Heart right ventricle (tissue), 16 donors: ENCODE data around the gene BABAM2. TPM values are rescaled to one million over a fixed set of nuclear protein-coding genes. Genes with fewer than 3 reads are reported as not detected.
A peak's percentile ranks its signal among the peaks of the same experiment; 100 is the strongest.

ENCODE experiments used
- ATAC-seq, 8 donors: fragments of 200-7000 bp; cut with Tn5 transposase; one replicate each; pipeline ENCODE4 v1.9.1; 2020; ENCODE audit warnings: mild to moderate bottlenecking in 8 of 8, moderate library complexity in 8 of 8, moderate number of reproducible peaks in 1 of 8
- DNase-seq, 2 donors: peaks; one replicate each; pipeline ENCODE4 v3.0.0-alpha.2; 2020
- H3K27ac ChIP-seq, 10 donors: fragments of 200-600 bp; sonication (generic) in 2 of 10; one replicate each; pipeline versions ENCODE4 v1.5.0 to v1.8.0; 2020 to 2022; ENCODE audit warnings: mild to moderate bottlenecking in 3 of 10
- H3K27me3 ChIP-seq, 7 donors: fragments of 200-600 bp; one replicate each; pipeline ENCODE4 v1.8.0; 2021 to 2022; ENCODE audit warnings: mild to moderate bottlenecking in 2 of 7
- H3K36me3 ChIP-seq, 9 donors: fragments of 200-600 bp; sonication (generic) in 1 of 9; one replicate each; pipeline versions ENCODE4 v1.5.0 to v1.8.0; 2020 to 2022; ENCODE audit warnings: mild to moderate bottlenecking in 2 of 9
- H3K4me1 ChIP-seq, 9 donors: fragments of 200-600 bp; sonication (generic) in 1 of 9; one replicate each; pipeline versions ENCODE4 v1.5.0 to v1.8.0; 2020 to 2022; ENCODE audit warnings: mild to moderate bottlenecking in 4 of 9
- H3K4me3 ChIP-seq, 10 donors: fragments of 200-600 bp; sonication (generic) in 2 of 10; one replicate each; pipeline versions ENCODE4 v1.5.0 to v1.8.0; 2020 to 2022; ENCODE audit warnings: mild to moderate bottlenecking in 7 of 10, moderate library complexity in 2 of 10
- H3K9me3 ChIP-seq, 11 donors: fragments of 200-600 bp in 10 of 11; sonication (generic) in 2 of 11; one replicate each; pipeline versions ENCODE4 v1.5.0 to v1.8.0; 2013 to 2022; ENCODE audit warnings: mild to moderate bottlenecking in 2 of 11, control low read depth in 1 of 11, moderate library complexity in 1 of 11
- CTCF ChIP-seq, 9 donors: fragments of 200-600 bp; sonication (generic) in 2 of 9; IDR thresholded peaks; one replicate each; pipeline versions ENCODE4 v1.5.0 to v1.8.0; 2021 to 2022; ENCODE audit warnings: antibody characterized with exemption in 9 of 9, mild to moderate bottlenecking in 5 of 9, moderate library complexity in 1 of 9
- WGBS, 2 donors: extraction: QIAGEN DNeasy Blood & Tissue Kit; methylation state at CpG; one replicate each; pipeline ENCODE4 v1.1.7; 2013; ENCODE audit warnings: inconsistent platforms in 1 of 2; 5-methylcytosine and 5-hydroxymethylcytosine counted together
- intact Hi-C, 10 donors: fragments of 100-400 bp; cut with DNase I; formaldehyde crosslinking; loops; one replicate each; pipeline versions ENCODE4 v1.11.1 to v1.14.2; 2022
- polyA plus RNA-seq, 2 donors: library from polyadenylated mRNA; stranded (reverse); fragments of 200-250 nt; gene quantifications; one replicate each; pipeline ENCODE4 v1.2.3, GENCODE V29; 2013
- total RNA-seq, 10 donors: library from RNA; stranded (reverse); fragmentation: NEBNext Ultra II Directional in 3 of 10; extraction: Animal tissue kit (Norgen Biotek cat#: 25700) in 3 of 10; gene quantifications; one replicate each; pipeline versions ENCODE4 v1.2.1 to v1.2.4, GENCODE V29; 2021 to 2023
- donor health status: Arrhythmogenic right ventricular cardiomyopathy.
- donor health status: ischemic (EF 13 %, LVEDD 7.1; RV severe dilation, severe dysfunction).
- donor health status: healthy with polysubstance abuse.
- donor health status: DM: no; HTN: yes; CAD: no.
- donor health status: DM: no; HTN: no; CAD: no.
- donor health status: ischemic (EF 25% LVEDD 6.9; RV normal size, moderate dysfunction).
- donor health status: ischemic (EF 25% LVEDD 5.7; RV mildly dilated, moderate dysfunction).
- donor health status: healthy.
- donor health status: DM: yes; HTN: yes; CAD: no.
- donor health status: Ischemic cardiomyopathy.
- donor health status: ischemic (EF 35%, LVEDD 5.7; RV mildly dilated, moderate dysfunction).
- donor health status: nonischemic (EF 11% LVEDD 7.7; RV severe dilation, severe dysfunction).
- donor health status: DM: yes; HTN: yes; CAD: no.
- donor health status: PGD.
- donor health status: ischemic (EF 29% LVEDD 5.4; RV normal size, mild dysfunction).
- donor health status: nonischemic (EF 23%, LVEDD 6.1; RV moderate dilation, normal function).

Gene BABAM2
- total and polyA plus RNA-seq, 12 donors: 13.3 to 83.4 (median 65.9) TPM

- H3K4me3 ChIP-seq: no peak overlapping the region
- ATAC-seq: peak in 6 of 8 donors; percentile 44 to 89 (median 68)
- H3K27ac ChIP-seq: peak overlapping the region in 7 of 10 donors; percentile 2 to 72 (median 9)
- H3K4me1 ChIP-seq: peaks cover 2 to 25% (median 9%) of the 10 kb centered on the region in 9 donors
- H3K27me3 ChIP-seq: no peaks in the 10 kb centered on the region
- H3K36me3 ChIP-seq: peaks cover 0 to 21% (median 0%) of the 10 kb centered on the region in 9 donors
- H3K9me3 ChIP-seq: no peaks in the 10 kb centered on the region
- no peak for TF ChIP-seq CTCF (IDR thresholded peaks at IDR 0.05)
- 55 to 72% methylated on average over 7 of the region's 7 CpGs for WGBS, 2 donors
- intact Hi-C loops: loop anchor here in 1 of 10 donors (5.0 kb wide), 1 partner anchor 99 kb away; no protein-coding TSS in a partner anchor
- DNase-seq: no peak
Observed at GRCh38 chr2:28311660-28312249, 421.2 kb downstream of the BABAM2 start.

- DNase-seq (no peak), ATAC-seq (peak in 4 of 8 donors; percentile 29 to 82 (median 56))
- intact Hi-C loops: loop anchor here in 1 of 10 donors (5.0 kb wide), 1 partner anchor 100 kb away; no protein-coding TSS in a partner anchor
- H3K9me3 ChIP-seq: no peaks in the 10 kb centered on the region
- peaks cover 2 to 25% (median 9%) of the 10 kb centered on the region in 9 donors for H3K4me1 ChIP-seq
- 86 to 88% methylated on average over 6 of the region's 6 CpGs for WGBS, 2 donors
- peak overlapping the region in 5 of 10 donors; percentile 6 to 72 (median 9) for H3K27ac ChIP-seq
- H3K4me3 ChIP-seq: no peak overlapping the region
- TF ChIP-seq CTCF (IDR thresholded peaks at IDR 0.05): no peak
- H3K27me3 ChIP-seq: no peaks in the 10 kb centered on the region
- peaks cover 0 to 21% (median 0%) of the 10 kb centered on the region in 9 donors for H3K36me3 ChIP-seq
Observed at GRCh38 chr2:28312307-28313219, 422.0 kb downstream of the BABAM2 start.

- Histone ChIP-seq H3K27me3 (no peaks in the 10 kb centered on the region), H3K36me3 (peaks cover 0 to 18% (median 0%) of the 10 kb centered on the region in 9 donors), H3K4me1 (peaks cover 2 to 25% (median 9%) of the 10 kb centered on the region in 9 donors), H3K27ac (no peak overlapping the region), H3K9me3 (no peaks in the 10 kb centered on the region), H3K4me3 (no peak overlapping the region)
- DNase-seq (no peak), ATAC-seq (no peak)
- TF ChIP-seq CTCF (IDR thresholded peaks at IDR 0.05): no peak
- intact Hi-C loops: loop anchor here in 1 of 10 donors (5.0 kb wide), 1 partner anchor 101 kb away; no protein-coding TSS in a partner anchor
- WGBS, 2 donors: 93 to 94% methylated on average over 6 of the region's 6 CpGs
Observed at GRCh38 chr2:28313220-28313784, 422.8 kb downstream of the BABAM2 start.

- DNase-seq: no peak
- H3K4me3 ChIP-seq: no peak overlapping the region
- no peak for ATAC-seq
- peaks cover 0 to 7% (median 0%) of the 10 kb centered on the region in 9 donors for H3K36me3 ChIP-seq
- TF ChIP-seq CTCF (IDR thresholded peaks at IDR 0.05): no peak
- intact Hi-C loops: loop anchor here in 1 of 10 donors (5.0 kb wide), 1 partner anchor 103 kb away; no protein-coding TSS in a partner anchor
- peaks cover 2 to 25% (median 9%) of the 10 kb centered on the region in 9 donors for H3K4me1 ChIP-seq
- H3K27me3 ChIP-seq: no peaks in the 10 kb centered on the region
- H3K27ac ChIP-seq: no peak overlapping the region
- H3K9me3 ChIP-seq: no peaks in the 10 kb centered on the region
Observed at GRCh38 chr2:28314968-28315367, 424.4 kb downstream of the BABAM2 start.
